ENCODE data around the gene FHDC1. TPM values are rescaled to one million over a fixed set of nuclear protein-coding genes. Genes with fewer than 3 reads are reported as not detected.

The FHDC1 gene
- total and polyA plus RNA-seq, 2 experiments from 2014 or later = 0.18 TPM; not detected in 1

DNA sequence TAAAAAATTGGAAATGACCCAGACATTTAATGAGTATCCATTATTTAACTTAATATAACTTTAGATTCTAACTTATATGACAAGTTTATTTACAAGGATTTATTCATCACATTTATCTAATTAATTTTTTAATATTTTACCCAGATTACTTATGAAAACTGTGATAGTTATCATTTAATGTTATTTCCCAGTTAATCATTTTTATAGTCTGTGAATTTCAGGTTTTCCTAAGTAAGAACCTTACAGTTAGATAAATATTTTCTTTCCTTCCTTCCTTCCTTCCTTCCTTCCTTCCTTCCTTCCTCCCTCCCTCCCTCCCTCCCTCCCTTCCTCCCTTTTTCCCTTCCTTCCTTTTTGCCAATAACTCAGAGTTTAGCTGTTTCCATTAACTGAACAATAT lies 14.8 kb upstream of the FHDC1 start:
- H3K4me1 ChIP-seq (ENCODE audit: low read depth) = no peaks in the 10 kb centered on the region
- no peaks in the 10 kb centered on the region for H3K27me3 ChIP-seq
- DNase-seq (ENCODE audit: low read depth in 1 of 2, low spot score in 1 of 2) = no peak
- H3K9me3 ChIP-seq (ENCODE audit: low read depth) = peaks cover 5% of the 10 kb centered on the region
- H3K27ac ChIP-seq = no peak overlapping the region
- no peak overlapping the region for H3K4me3 ChIP-seq
- no peaks in the 10 kb centered on the region for H3K36me3 ChIP-seq
- TF ChIP-seq, protein P1, sequence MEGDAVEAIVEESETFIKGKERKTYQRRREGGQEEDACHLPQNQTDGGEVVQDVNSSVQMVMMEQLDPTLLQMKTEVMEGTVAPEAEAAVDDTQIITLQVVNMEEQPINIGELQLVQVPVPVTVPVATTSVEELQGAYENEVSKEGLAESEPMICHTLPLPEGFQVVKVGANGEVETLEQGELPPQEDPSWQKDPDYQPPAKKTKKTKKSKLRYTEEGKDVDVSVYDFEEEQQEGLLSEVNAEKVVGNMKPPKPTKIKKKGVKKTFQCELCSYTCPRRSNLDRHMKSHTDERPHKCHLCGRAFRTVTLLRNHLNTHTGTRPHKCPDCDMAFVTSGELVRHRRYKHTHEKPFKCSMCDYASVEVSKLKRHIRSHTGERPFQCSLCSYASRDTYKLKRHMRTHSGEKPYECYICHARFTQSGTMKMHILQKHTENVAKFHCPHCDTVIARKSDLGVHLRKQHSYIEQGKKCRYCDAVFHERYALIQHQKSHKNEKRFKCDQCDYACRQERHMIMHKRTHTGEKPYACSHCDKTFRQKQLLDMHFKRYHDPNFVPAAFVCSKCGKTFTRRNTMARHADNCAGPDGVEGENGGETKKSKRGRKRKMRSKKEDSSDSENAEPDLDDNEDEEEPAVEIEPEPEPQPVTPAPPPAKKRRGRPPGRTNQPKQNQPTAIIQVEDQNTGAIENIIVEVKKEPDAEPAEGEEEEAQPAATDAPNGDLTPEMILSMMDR (IDR thresholded peaks at IDR 0.05; ENCODE audit: low read depth, low read length) = no peak

DNA sequence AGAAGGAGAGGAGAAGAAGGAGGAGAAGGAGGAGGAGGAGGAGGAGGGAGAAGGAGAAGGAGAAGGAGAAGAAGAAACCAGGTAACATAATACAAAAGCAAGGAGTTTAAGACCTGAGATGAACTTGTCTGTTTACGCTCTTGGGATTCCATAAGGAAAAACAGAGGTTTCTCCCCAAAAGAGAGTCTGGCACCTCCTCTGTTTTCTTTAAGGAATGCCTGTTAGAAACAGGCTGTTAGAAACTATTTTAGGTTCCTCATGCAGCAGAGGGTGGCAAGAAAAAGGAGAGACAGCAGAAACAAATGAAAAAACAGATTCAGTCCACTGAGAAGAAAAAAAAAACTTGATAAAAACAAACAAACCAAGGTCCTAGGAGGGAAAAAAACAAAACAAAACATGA lies 10.3 kb upstream of the FHDC1 start:
- Histone ChIP-seq H3K4me3 (no peak overlapping the region), H3K4me1 (ENCODE audit: low read depth) (no peaks in the 10 kb centered on the region), H3K36me3 (no peaks in the 10 kb centered on the region), H3K27me3 (no peaks in the 10 kb centered on the region), H3K27ac (no peak overlapping the region), H3K9me3 (ENCODE audit: low read depth) (no peaks in the 10 kb centered on the region)
- TF ChIP-seq, protein P1 (IDR thresholded peaks at IDR 0.05; ENCODE audit: low read depth, low read length) = no peak
- no peak for DNase-seq (ENCODE audit: low read depth in 1 of 2, low spot score in 1 of 2)

DNA sequence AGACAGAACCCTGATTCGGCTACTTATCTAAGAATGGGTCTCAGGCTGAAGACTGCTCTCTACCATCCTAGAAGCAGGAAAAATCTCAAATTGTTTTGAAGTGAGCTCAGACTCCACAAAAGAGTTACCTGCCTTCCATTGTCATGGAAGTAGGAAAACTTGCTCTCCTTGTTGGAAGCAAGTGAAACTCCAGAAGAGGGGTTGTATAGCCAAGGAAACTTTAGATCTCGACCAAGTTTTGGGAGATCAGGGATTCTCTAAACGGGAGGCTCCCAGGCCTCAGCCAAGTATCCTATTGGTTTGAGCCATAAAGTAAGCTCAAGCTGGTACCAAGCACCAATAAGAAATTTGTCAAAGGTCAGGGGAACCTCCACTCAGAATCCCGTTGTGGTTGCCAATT lies 9.2 kb upstream of the FHDC1 start:
- TF ChIP-seq, protein P1 (IDR thresholded peaks at IDR 0.05; ENCODE audit: low read depth, low read length) = no peak
- no peaks in the 10 kb centered on the region for H3K36me3 ChIP-seq
- H3K4me3 ChIP-seq = no peak overlapping the region
- no peak overlapping the region for H3K27ac ChIP-seq
- DNase-seq (ENCODE audit: low read depth in 1 of 2, low spot score in 1 of 2) = no peak
- H3K27me3 ChIP-seq = no peaks in the 10 kb centered on the region
- no peaks in the 10 kb centered on the region for H3K4me1 ChIP-seq (ENCODE audit: low read depth)
- H3K9me3 ChIP-seq (ENCODE audit: low read depth) = no peaks in the 10 kb centered on the region

DNA sequence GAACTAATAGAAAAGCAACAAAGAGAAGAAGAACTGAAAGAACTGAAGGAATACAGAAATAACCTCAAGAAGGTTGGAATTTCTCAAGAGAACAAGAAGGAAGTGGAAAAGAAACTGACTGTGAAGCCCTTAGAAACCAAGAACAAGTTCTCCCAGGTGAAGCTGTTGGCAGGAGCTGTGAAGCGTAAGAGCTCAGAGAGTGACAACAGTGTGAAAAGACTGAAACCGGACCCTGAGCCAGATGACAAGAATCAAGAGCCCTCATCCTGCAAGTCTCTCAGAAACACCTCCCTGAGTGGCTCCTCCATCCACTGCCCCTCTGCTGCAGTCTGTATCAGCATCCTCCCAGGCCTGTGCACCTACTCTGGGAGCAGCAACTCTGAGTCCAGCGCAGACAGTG lies 8.4 kb upstream of the FHDC1 start:
- TF ChIP-seq, protein P1 (IDR thresholded peaks at IDR 0.05; ENCODE audit: low read depth, low read length) = no peak
- Histone ChIP-seq H3K9me3 (ENCODE audit: low read depth) (no peaks in the 10 kb centered on the region), H3K36me3 (no peaks in the 10 kb centered on the region), H3K27ac (no peak overlapping the region), H3K27me3 (peaks cover 4% of the 10 kb centered on the region), H3K4me1 (ENCODE audit: low read depth) (no peaks in the 10 kb centered on the region), H3K4me3 (no peak overlapping the region)
- no peak for DNase-seq (ENCODE audit: low read depth in 1 of 2, low spot score in 1 of 2)

DNA sequence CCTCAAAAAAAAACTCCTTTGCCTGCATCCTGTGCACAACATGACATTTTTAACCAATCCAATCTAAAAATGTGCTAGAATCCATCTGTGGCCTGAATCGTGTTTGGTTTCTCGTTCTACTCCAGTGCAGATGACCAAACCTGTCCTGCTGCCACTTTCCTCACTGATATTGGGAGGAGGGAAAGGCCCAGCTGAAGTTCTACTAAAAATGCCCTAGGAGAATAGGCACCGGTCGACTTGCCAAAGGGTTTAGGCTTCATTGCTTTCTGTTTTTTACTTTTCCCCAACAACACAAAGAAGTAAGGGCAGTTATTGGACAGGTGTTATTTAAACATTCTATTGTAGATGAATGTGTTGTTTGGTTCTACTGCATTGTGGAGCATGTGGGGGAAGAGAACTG lies 7.8 kb upstream of the FHDC1 start:
- Histone ChIP-seq H3K27me3 (peaks cover 10% of the 10 kb centered on the region), H3K36me3 (no peaks in the 10 kb centered on the region), H3K9me3 (ENCODE audit: low read depth) (no peaks in the 10 kb centered on the region), H3K4me1 (ENCODE audit: low read depth) (no peaks in the 10 kb centered on the region), H3K4me3 (no peak overlapping the region), H3K27ac (no peak overlapping the region)
- no peak for DNase-seq (ENCODE audit: low read depth in 1 of 2, low spot score in 1 of 2)
- TF ChIP-seq, protein P1 (IDR thresholded peaks at IDR 0.05; ENCODE audit: low read depth, low read length) = no peak

DNA sequence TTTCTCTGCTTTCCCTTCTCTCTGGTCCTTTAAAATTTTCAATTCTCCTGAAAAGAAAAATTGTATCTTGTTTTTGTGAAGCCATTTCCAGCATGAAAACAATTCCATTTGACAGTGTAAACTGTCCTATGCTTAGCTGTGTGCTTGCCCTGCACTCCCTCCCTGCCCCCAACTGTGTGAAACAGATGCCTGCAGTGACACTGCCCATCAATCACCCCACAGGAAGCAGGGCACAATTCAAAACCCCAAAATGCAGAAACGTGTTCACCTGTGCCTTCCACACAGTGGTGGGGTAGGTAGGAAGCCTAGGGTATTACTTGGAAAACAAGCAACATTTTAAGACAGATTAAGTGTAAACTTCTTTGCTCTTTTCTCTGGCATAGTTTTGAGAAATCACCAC lies 6.2 kb upstream of the FHDC1 start:
- Histone ChIP-seq H3K9me3 (ENCODE audit: low read depth) (no peaks in the 10 kb centered on the region), H3K4me3 (no peak overlapping the region), H3K27ac (no peak overlapping the region), H3K4me1 (ENCODE audit: low read depth) (no peaks in the 10 kb centered on the region), H3K36me3 (no peaks in the 10 kb centered on the region), H3K27me3 (peaks cover 26% of the 10 kb centered on the region)
- TF ChIP-seq, protein P1 (IDR thresholded peaks at IDR 0.05; ENCODE audit: low read depth, low read length) = no peak
- no peak for DNase-seq (ENCODE audit: low read depth in 1 of 2, low spot score in 1 of 2)
